GM23248 (cell line): ENCODE measurements around the gene MMP14.

Experiments
- EZH2 ChIP-seq: fragments of 200-600 bp; sonication (generic); IDR thresholded peaks from 2 replicates; pipeline ENCODE4 v1.6.1; 2018; ENCODE audit warnings: antibody characterized with exemption, mild to moderate bottlenecking; ENCODE audit not compliant: insufficient read depth, poor library complexity, severe bottlenecking
- EZH2phosphoT487 ChIP-seq: fragments of 200-600 bp; sonication (generic); IDR thresholded peaks from 2 replicates; pipeline ENCODE4 v1.6.1; 2018; ENCODE audit warnings: antibody characterized with exemption, moderate library complexity, mild to moderate bottlenecking, low read depth; ENCODE audit not compliant: insufficient read depth

- TF ChIP-seq EZH2phosphoT487 (no peak), EZH2 (no peak)
Measured at GRCh38 chr14:22814373-22814772, 22.0 kb upstream of the MMP14 start.
